ENCODE data around the gene PTGES3L.

The PTGES3L gene

DNA sequence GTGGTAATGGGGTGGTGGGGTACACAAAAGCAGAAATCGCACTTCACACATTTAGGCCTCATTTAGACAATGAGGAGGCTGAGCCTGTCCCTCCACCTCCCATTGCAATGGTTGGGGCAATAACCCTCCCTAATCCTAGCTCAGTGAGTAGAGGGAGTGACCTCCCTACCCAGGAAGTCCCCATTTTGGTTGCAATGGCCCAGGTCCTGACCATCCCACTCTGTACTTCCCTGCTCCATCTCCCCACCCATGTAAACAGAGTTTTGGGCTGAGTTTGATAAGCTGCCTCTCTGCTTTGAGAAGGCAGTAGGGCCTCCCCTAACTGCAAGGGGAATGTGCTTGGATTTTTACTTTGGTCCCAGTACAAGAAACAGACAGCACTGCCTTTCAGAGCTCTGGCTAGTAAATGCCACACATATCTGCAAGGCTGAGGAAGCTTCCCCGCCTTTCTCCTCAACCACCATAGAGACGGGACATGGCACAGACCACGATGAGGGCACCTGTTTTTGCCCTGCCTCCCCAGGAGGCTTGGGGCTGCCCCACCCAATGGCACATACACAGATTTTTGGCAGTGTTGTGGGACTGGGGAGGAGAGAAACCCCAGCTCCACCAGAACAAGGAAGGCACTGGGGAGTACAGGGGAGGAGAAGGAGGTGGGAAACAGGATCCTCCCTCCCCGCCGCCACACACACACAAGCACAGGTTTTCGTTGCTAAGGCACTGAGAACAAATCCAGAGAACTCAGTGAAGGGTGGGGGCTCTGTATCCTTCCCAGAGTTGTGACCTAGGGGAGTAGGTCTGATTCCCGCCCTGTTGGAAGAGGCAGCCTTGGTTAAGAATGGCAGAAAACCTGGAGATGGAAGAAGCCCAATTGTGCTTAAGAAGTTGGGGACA lies 35.0 kb upstream of the PTGES3L start:
- no peaks in the 10 kb centered on the region for H3K79me2 ChIP-seq (ENCODE audit: low read length)
- H2AFZ ChIP-seq (ENCODE audit: low read length) = no peak overlapping the region
- H3K36me3 ChIP-seq (replicated peaks; ENCODE audit: insufficient read depth, low read length) = no peaks in the 10 kb centered on the region
- H3K9me3 ChIP-seq (replicated peaks; ENCODE audit: insufficient read depth, low read length) = no peaks in the 10 kb centered on the region
- no peaks in the 10 kb centered on the region for H3K4me1 ChIP-seq (ENCODE audit: low read length)
- no peak overlapping the region for H3K27ac ChIP-seq (ENCODE audit: low read length)
- no peaks in the 10 kb centered on the region for H4K20me1 ChIP-seq (ENCODE audit: insufficient read depth, low read length)
- H3K9ac ChIP-seq (ENCODE audit: low read length) = no peak overlapping the region
- no peaks in the 10 kb centered on the region for H3F3A ChIP-seq (ENCODE audit: insufficient read depth, low read length)
- H3K4me2 ChIP-seq (ENCODE audit: low read depth, low read length) = no peak overlapping the region
- H3K4me3 ChIP-seq (ENCODE audit: low read length) = no peak overlapping the region
- DNase-seq = no peak
- H3K9me2 ChIP-seq (replicated peaks; ENCODE audit: insufficient read depth, low read length) = no peaks in the 10 kb centered on the region
- TF ChIP-seq CTCF (IDR thresholded peaks at IDR 0.05; ENCODE audit: low read length) = no peak
- no peak for TF ChIP-seq EZH2phosphoT487 (IDR thresholded peaks at IDR 0.05; ENCODE audit: low read length)
- TF ChIP-seq EZH2 (optimal IDR thresholded peaks at IDR 0.05; ENCODE audit: low read depth, low read length) = no peak
- no peaks in the 10 kb centered on the region for H3K27me3 ChIP-seq (replicated peaks; ENCODE audit: insufficient read depth, low read length)

DNA sequence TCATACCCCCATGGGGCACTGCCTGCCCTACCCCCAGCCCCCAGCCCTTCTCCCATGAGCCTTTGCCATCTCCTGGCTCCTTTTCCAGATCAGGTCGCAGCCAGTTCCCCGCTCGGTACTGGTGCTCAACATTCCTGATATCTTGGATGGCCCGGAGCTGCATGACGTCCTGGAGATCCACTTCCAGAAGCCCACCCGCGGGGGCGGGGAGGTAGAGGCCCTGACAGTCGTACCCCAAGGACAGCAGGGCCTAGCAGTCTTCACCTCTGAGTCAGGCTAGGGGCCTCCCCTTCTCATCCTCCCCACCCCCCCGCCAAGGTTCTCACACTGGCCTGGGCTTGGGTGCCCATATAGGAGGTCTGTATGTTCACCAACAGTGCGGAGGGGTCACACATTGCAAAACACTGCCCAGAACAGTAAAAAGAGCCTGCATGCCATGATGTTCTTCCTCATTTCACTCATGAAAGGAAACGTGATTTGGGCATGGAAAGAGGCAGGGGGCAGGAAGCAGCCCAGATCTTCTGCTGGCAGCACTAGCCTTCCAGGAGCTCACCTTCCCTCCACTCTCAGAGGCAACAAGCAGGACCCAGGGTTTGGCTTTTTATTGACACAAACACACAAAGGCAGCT lies 34.3 kb upstream of the PTGES3L start:
- Histone ChIP-seq H2AFZ (ENCODE audit: low read length) (no peak overlapping the region), H3K79me2 (ENCODE audit: low read length) (no peaks in the 10 kb centered on the region), H3K9me2 (replicated peaks; ENCODE audit: insufficient read depth, low read length) (no peaks in the 10 kb centered on the region), H3K4me2 (ENCODE audit: low read depth, low read length) (no peak overlapping the region), H3K9ac (ENCODE audit: low read length) (no peak overlapping the region), H3K27ac (ENCODE audit: low read length) (no peak overlapping the region), H3K36me3 (replicated peaks; ENCODE audit: insufficient read depth, low read length) (no peaks in the 10 kb centered on the region), H3K4me1 (ENCODE audit: low read length) (no peaks in the 10 kb centered on the region), H3F3A (ENCODE audit: insufficient read depth, low read length) (no peaks in the 10 kb centered on the region), H3K4me3 (ENCODE audit: low read length) (no peak overlapping the region), H4K20me1 (ENCODE audit: insufficient read depth, low read length) (no peaks in the 10 kb centered on the region), H3K27me3 (replicated peaks; ENCODE audit: insufficient read depth, low read length) (no peaks in the 10 kb centered on the region), H3K9me3 (replicated peaks; ENCODE audit: insufficient read depth, low read length) (no peaks in the 10 kb centered on the region)
- no peak for DNase-seq
- TF ChIP-seq EZH2phosphoT487 (IDR thresholded peaks at IDR 0.05; ENCODE audit: low read length) (no peak), EZH2 (optimal IDR thresholded peaks at IDR 0.05; ENCODE audit: low read depth, low read length) (no peak), CTCF (IDR thresholded peaks at IDR 0.05; ENCODE audit: low read length) (no peak)

DNA sequence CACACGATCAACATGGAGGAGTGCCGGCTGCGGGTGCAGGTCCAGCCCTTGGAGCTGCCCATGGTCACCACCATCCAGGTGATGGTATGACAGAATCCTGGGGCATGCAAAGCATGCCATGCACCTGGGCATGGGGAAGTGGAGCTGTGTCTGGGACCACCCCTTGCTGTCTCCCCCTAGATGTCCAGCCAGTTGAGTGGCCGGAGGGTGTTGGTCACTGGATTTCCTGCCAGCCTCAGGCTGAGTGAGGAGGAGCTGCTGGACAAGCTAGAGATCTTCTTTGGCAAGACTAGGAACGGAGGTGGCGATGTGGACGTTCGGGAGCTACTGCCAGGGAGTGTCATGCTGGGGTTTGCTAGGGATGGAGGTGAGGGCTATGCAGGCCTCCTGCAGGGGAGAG lies 33.4 kb upstream of the PTGES3L start:
- no peak overlapping the region for H2AFZ ChIP-seq (ENCODE audit: low read length)

More for the DNA sequence above, 33.4 kb upstream of the PTGES3L start:
- H3K79me2 ChIP-seq (ENCODE audit: low read length) = 0 out of 2 replicates have a peak, but pooled peaks cover 4% of the 10 kb centered on the region
- no peaks in the 10 kb centered on the region for H4K20me1 ChIP-seq (ENCODE audit: insufficient read depth, low read length)
- no peaks in the 10 kb centered on the region for H3K27me3 ChIP-seq (replicated peaks; ENCODE audit: insufficient read depth, low read length)
- H3K9ac ChIP-seq (ENCODE audit: low read length) = no peak overlapping the region
- H3K4me2 ChIP-seq (ENCODE audit: low read depth, low read length) = no peak overlapping the region
- no peak overlapping the region for H3K4me3 ChIP-seq (ENCODE audit: low read length)
- H3K27ac ChIP-seq (ENCODE audit: low read length) = no peak overlapping the region
- H3K9me3 ChIP-seq (replicated peaks; ENCODE audit: insufficient read depth, low read length) = no peaks in the 10 kb centered on the region
- H3K4me1 ChIP-seq (ENCODE audit: low read length) = no peaks in the 10 kb centered on the region
- DNase-seq = no peak
- TF ChIP-seq EZH2 (optimal IDR thresholded peaks at IDR 0.05; ENCODE audit: low read depth, low read length) (no peak), CTCF (IDR thresholded peaks at IDR 0.05; ENCODE audit: low read length) (no peak), EZH2phosphoT487 (IDR thresholded peaks at IDR 0.05; ENCODE audit: low read length) (no peak)
- no peaks in the 10 kb centered on the region for H3K9me2 ChIP-seq (replicated peaks; ENCODE audit: insufficient read depth, low read length)
- H3F3A ChIP-seq (ENCODE audit: insufficient read depth, low read length) = no peaks in the 10 kb centered on the region
- no peaks in the 10 kb centered on the region for H3K36me3 ChIP-seq (replicated peaks; ENCODE audit: insufficient read depth, low read length)
